ENCODE data around the gene TNNC2.
"Not testable (repeated sequence)": the region's sequence is repeated elsewhere in the genome, so short reads cannot be mapped to it uniquely, and the experiment has no call there.

The TNNC2 gene

GRCh38 chr20:45814314-45814713 lies 12.8 kb downstream of the TNNC2 start:
- Mint-ChIP-seq H3K27ac (no peak overlapping the region), H3K27me3 (no peaks in the 10 kb centered on the region), H3K4me1 (peaks cover 13% of the 10 kb centered on the region), H3K9me3 (no peaks in the 10 kb centered on the region), H3K4me3 (no peak overlapping the region), H3K36me3 (peaks cover 11% of the 10 kb centered on the region)

GRCh38 chr20:45813489-45813888 lies 13.6 kb downstream of the TNNC2 start:
- H3K4me1 Mint-ChIP-seq: peaks cover 13% of the 10 kb centered on the region
- no peaks in the 10 kb centered on the region for H3K9me3 Mint-ChIP-seq
- H3K27me3 Mint-ChIP-seq: no peaks in the 10 kb centered on the region
- peak overlapping the region; percentile 83 for H3K4me3 Mint-ChIP-seq
- H3K36me3 Mint-ChIP-seq: peaks cover 13% of the 10 kb centered on the region
- H3K27ac Mint-ChIP-seq: no peak overlapping the region

- H3K4me3 Mint-ChIP-seq: peak overlapping the region; percentile 83
- H3K27me3 Mint-ChIP-seq: no peaks in the 10 kb centered on the region
- H3K4me1 Mint-ChIP-seq: peaks cover 13% of the 10 kb centered on the region
- H3K27ac Mint-ChIP-seq: peak overlapping the region; percentile 30
- peaks cover 13% of the 10 kb centered on the region for H3K36me3 Mint-ChIP-seq
- H3K9me3 Mint-ChIP-seq: no peaks in the 10 kb centered on the region
Observed at GRCh38 chr20:45813006-45813340, 14.1 kb downstream of the TNNC2 start.

- no peaks in the 10 kb centered on the region for H3K27me3 Mint-ChIP-seq
- peak within 1 kb of the TSS; percentile 83 for H3K4me3 Mint-ChIP-seq
- peak within 1 kb of the TSS; percentile 68 for H3K27ac Mint-ChIP-seq
- peaks cover 13% of the 10 kb centered on the region for H3K36me3 Mint-ChIP-seq
- peaks cover 13% of the 10 kb centered on the region for H3K4me1 Mint-ChIP-seq
- H3K9me3 Mint-ChIP-seq: no peaks in the 10 kb centered on the region
Observed at GRCh38 chr20:45812157-45813005, 14.7 kb downstream of the TNNC2 start, which contains the start of gene UBE2C. UBE2C (plus strand) TSS chr20:45812644; CDS start chr20:45812696, 52 bp downstream.

GRCh38 chr20:45810191-45810970 lies 16.7 kb downstream of the TNNC2 start:
- Mint-ChIP-seq H3K4me1 (peaks cover 13% of the 10 kb centered on the region), H3K9me3 (no peaks in the 10 kb centered on the region), H3K4me3 (no peak overlapping the region), H3K36me3 (peaks cover 13% of the 10 kb centered on the region), H3K27me3 (no peaks in the 10 kb centered on the region), H3K27ac (peak overlapping the region; percentile 71)

- peaks cover 12% of the 10 kb centered on the region for H3K4me1 Mint-ChIP-seq
- H3K27ac Mint-ChIP-seq: no peak overlapping the region
- H3K27me3 Mint-ChIP-seq: no peaks in the 10 kb centered on the region
- peaks cover 10% of the 10 kb centered on the region for H3K36me3 Mint-ChIP-seq
- no peak overlapping the region for H3K4me3 Mint-ChIP-seq
- no peaks in the 10 kb centered on the region for H3K9me3 Mint-ChIP-seq
Observed at GRCh38 chr20:45801851-45802250, 25.3 kb downstream of the TNNC2 start.

- peaks cover 11% of the 10 kb centered on the region for H3K36me3 Mint-ChIP-seq
- H3K9me3 Mint-ChIP-seq: no peaks in the 10 kb centered on the region
- no peak overlapping the region for H3K27ac Mint-ChIP-seq
- H3K27me3 Mint-ChIP-seq: no peaks in the 10 kb centered on the region
- H3K4me1 Mint-ChIP-seq: peaks cover 15% of the 10 kb centered on the region
- no peak overlapping the region for H3K4me3 Mint-ChIP-seq
Observed at GRCh38 chr20:45798935-45799642, 28.0 kb downstream of the TNNC2 start.

- peaks cover 16% of the 10 kb centered on the region for H3K4me1 Mint-ChIP-seq
- not testable (repeated sequence) for H3K27ac Mint-ChIP-seq, H3K27me3 Mint-ChIP-seq, H3K4me3 Mint-ChIP-seq, H3K9me3 Mint-ChIP-seq, H3K36me3 Mint-ChIP-seq
Observed at GRCh38 chr20:45797955-45798354, 29.2 kb downstream of the TNNC2 start.

GRCh38 chr20:45797510-45797909 lies 29.6 kb downstream of the TNNC2 start:
- H3K36me3 Mint-ChIP-seq: peaks cover 12% of the 10 kb centered on the region
- peaks cover 21% of the 10 kb centered on the region for H3K4me1 Mint-ChIP-seq
- H3K9me3 Mint-ChIP-seq, H3K27me3 Mint-ChIP-seq, H3K27ac Mint-ChIP-seq, H3K4me3 Mint-ChIP-seq: not testable (repeated sequence)

- H3K27ac Mint-ChIP-seq: no peak overlapping the region
- no peaks in the 10 kb centered on the region for H3K9me3 Mint-ChIP-seq
- peaks cover 12% of the 10 kb centered on the region for H3K36me3 Mint-ChIP-seq
- H3K4me1 Mint-ChIP-seq: peaks cover 24% of the 10 kb centered on the region
- H3K27me3 Mint-ChIP-seq: no peaks in the 10 kb centered on the region
- H3K4me3 Mint-ChIP-seq: no peak overlapping the region
Observed at GRCh38 chr20:45796337-45797065, 30.6 kb downstream of the TNNC2 start.

- peaks cover 10% of the 10 kb centered on the region for H3K36me3 Mint-ChIP-seq
Observed at GRCh38 chr20:45792317-45793118, 34.6 kb downstream of the TNNC2 start.

GRCh38 chr20:45788351-45788750 lies 38.8 kb downstream of the TNNC2 start:
- peaks cover 11% of the 10 kb centered on the region for H3K4me1 Mint-ChIP-seq
- no peaks in the 10 kb centered on the region for H3K9me3 Mint-ChIP-seq
- no peak overlapping the region for H3K4me3 Mint-ChIP-seq
- H3K36me3 Mint-ChIP-seq: peaks cover 2% of the 10 kb centered on the region
- H3K27me3 Mint-ChIP-seq: no peaks in the 10 kb centered on the region
- no peak overlapping the region for H3K27ac Mint-ChIP-seq

More at GRCh38 chr20:45792317-45793118, 34.6 kb downstream of the TNNC2 start:
- Mint-ChIP-seq H3K4me1 (peaks cover 14% of the 10 kb centered on the region), H3K27me3 (no peaks in the 10 kb centered on the region), H3K27ac (peak overlapping the region; percentile 92), H3K4me3 (peak overlapping the region; percentile 89), H3K9me3 (no peaks in the 10 kb centered on the region)

- H3K36me3 Mint-ChIP-seq: no peaks in the 10 kb centered on the region
- H3K27ac Mint-ChIP-seq: no peak overlapping the region
- H3K4me3 Mint-ChIP-seq: no peak overlapping the region
- H3K27me3 Mint-ChIP-seq: no peaks in the 10 kb centered on the region
- H3K4me1 Mint-ChIP-seq: peaks cover 5% of the 10 kb centered on the region
- no peaks in the 10 kb centered on the region for H3K9me3 Mint-ChIP-seq
Observed at GRCh38 chr20:45783656-45784294, 43.3 kb downstream of the TNNC2 start.

GRCh38 chr20:45782890-45783289 lies 44.2 kb downstream of the TNNC2 start:
- no peaks in the 10 kb centered on the region for H3K36me3 Mint-ChIP-seq
- H3K4me1 Mint-ChIP-seq: peaks cover 5% of the 10 kb centered on the region
- H3K4me3 Mint-ChIP-seq: no peak overlapping the region
- no peaks in the 10 kb centered on the region for H3K27me3 Mint-ChIP-seq
- H3K9me3 Mint-ChIP-seq: no peaks in the 10 kb centered on the region
- H3K27ac Mint-ChIP-seq: no peak overlapping the region
